ENCODE measurements around the gene HES2.

GRCh38 chr1:6459850-6460265 lies 40.1 kb upstream of the HES2 start:
- no peak for TF ChIP-seq CTCF (IDR thresholded peaks at IDR 0.05)
- no peak for TF ChIP-seq POLR2AphosphoS5 (IDR thresholded peaks at IDR 0.05)

All from breast epithelium (tissue), 3 donors.